GM21723 (cell line): ENCODE results near the gene DND1.
"Not testable (repeated sequence)": the region's sequence is repeated elsewhere in the genome, so short reads cannot be mapped to it uniquely, and the experiment has no call there.

Experiments
- ATAC-seq: cut with Tn5 transposase; IDR thresholded peaks from one replicate; pipeline ENCODE4 v1.9.1; 2021; ENCODE audit warnings: mild to moderate bottlenecking, moderate library complexity; ENCODE audit not compliant: unreplicated experiment

Gene DND1

DNA sequence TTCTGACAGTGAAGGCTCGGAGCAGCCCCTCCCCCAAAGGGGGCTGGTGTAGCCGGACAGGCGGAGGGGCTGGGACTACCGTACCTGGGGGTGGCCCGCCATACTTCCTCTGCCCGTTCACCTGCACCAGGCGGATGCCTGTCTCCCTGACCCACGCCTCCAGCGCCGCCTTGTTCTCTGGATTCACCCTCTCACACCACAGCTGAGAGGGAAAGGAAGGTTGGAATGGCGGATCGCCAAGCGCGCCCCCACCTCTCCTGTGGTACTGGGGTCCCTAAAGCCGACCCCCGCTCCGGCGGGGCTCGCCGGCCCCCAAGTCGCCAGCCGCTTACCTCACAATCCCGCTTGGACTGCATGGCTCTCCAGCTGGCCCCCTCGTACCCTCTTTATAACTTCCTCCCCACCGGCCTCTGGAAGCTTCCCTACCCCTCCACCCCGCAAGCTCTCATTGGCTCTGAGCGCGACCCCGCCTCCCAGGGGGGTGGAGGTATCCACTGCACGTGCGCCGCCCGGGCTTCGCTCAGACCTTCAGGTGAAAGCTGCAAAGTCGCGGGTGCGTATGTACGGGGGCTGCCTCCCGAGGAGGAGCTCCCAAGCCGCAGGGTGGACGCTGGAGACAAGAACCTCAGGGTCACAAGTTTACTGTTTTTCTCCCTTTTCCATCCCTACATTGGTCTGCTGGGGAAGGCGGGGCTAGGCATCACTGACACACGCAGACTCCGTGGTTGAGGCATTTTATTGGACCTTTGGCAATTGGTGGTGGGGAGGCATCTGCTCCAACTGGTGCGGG is at the start of gene DND1:
TSS of gene DND1 (minus strand) at position 390 of the 790 bp plus-strand sequence. CDS start at position 356, 34 bp downstream.
- no peak for ATAC-seq

DNA sequence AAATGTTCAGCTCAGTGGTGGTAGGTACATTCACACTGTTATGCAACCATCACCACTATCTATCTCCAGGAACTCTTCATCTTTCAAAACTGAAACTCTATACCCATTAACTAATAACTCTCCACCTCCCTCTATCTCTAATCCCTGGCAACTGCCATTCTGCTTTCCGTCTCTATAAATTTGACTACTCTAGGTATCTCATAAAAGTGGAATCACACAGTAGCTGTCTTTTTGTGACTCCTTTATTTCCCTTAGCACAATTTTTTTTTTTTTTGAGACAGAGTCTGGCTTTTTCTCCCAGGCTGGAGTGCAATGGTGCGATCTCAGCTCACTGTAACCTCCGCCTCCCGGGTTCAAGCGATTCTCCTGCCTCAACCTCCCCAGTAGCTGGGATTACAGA is 48.0 kb upstream of the DND1 start:
- not testable (repeated sequence) for ATAC-seq

DNA sequence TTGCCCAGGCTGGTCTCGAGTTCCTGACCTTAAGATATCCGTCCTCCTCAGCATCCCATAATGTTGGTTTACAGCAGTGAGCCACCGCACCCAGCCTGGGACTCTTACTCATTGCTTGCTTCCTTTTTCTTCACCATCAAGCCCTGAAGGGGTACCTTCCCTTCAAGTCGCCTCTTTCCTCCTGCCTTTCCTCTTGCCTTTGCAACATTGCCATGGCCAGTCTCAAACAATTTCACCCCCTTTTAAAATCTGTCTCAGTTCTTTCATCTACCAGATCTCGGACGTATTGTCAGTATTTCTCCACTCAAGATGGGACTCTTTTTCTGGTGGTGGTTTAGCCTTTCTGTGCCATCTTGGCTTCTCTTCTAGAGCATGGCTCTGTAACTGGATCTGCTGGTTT is 47.4 kb upstream of the DND1 start:
- ATAC-seq: peak; percentile 14

DNA sequence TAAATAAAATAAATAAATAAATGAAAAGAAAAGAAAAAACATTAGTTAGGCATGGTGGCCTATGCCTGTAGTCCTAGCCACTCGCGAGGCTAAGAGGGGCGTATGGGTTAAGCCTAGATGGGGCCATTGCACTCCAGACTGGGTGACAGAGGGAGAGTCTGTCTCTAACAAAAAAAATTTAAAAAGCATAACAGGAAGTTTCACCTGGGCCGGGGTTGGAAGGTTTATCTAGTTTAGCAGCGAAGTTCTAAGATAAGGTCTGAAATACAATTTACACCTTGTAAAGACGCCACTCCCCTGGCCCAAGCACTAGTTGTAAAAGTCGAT is 44.9 kb upstream of the DND1 start:
- ATAC-seq: no peak

GRCh38 chr5:140716238-140716637 is 42.9 kb upstream of the DND1 start:
- ATAC-seq: not testable (repeated sequence)

GRCh38 chr5:140713562-140714094 is 40.3 kb upstream of the DND1 start:
- no peak for ATAC-seq

GRCh38 chr5:140711794-140712193 is 38.4 kb upstream of the DND1 start:
- no peak for ATAC-seq

GRCh38 chr5:140710899-140711552 is 37.6 kb upstream of the DND1 start:
- ATAC-seq: peak; percentile 93

- ATAC-seq: not testable (repeated sequence)
Measured at GRCh38 chr5:140708787-140709186, 35.4 kb upstream of the DND1 start.

GRCh38 chr5:140707812-140708211 is 34.4 kb upstream of the DND1 start:
- ATAC-seq: no peak

GRCh38 chr5:140700177-140701144 is 27.1 kb upstream of the DND1 start, which contains the start of gene ZMAT2:
ZMAT2 (plus strand) TSS chr5:140700447; CDS start chr5:140700461, 14 bp downstream.
- peak; percentile 99 for ATAC-seq

GRCh38 chr5:140696891-140697492 is 23.6 kb upstream of the DND1 start:
- no peak for ATAC-seq

GRCh38 chr5:140694276-140694675 is 20.9 kb upstream of the DND1 start:
- ATAC-seq: no peak

DNA sequence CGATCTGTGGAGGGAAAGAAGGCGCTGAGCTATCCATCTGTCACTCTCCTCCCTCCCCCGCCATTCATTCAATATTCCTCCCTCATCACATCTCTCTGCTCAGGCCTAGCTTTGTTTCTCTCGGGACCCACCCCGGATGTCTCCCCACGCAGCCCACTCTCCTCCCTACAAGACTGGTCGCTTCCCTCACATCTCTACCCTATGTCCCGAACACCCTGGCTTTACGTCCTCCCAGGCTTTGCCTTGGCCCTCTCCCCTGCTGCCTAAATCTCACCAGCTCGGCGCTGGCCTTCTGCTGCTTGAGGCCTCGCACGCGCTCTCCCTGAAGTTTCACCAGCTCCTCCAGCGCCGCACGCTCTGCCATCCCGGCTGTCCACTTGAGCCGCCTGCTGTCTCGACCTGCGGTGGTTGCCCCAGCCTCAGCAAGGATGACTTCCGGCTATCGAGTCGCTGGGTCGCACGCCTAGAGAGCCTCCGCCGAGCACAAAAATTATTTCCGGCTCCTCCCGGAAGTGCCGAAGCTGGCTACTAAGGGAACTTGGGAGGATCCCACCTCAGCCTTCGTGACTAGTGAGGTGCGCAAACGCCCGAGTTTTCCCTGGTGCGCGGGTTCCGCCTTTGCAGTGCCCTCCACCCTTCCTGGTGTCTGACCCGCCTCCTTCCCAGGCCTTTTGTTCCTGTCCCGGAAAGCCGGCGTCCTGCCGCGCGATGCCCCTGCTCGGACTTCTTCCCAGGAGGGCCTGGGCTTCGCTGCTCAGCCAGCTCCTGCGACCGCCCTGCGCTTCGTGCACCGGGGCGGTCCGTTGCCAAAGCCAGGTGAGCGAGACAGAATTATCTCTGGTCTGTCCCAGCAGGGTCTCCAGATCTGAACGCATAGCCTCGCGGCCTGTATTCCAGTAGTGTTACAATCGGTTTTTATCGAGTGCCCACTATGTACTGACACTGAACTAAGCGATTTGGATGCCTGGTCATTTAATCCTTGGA is 17.9 kb upstream of the DND1 start, which contains the start of the genes HARS1 and HARS2:
TSS of gene HARS1 (minus strand) at position 430 of the 984 bp plus-strand sequence. CDS start at position 364, 66 bp downstream.
TSS of gene HARS2 (plus strand) at position 515 of the 984 bp plus-strand sequence. CDS start at position 709, 194 bp downstream.
- ATAC-seq: peak; percentile 95

DNA sequence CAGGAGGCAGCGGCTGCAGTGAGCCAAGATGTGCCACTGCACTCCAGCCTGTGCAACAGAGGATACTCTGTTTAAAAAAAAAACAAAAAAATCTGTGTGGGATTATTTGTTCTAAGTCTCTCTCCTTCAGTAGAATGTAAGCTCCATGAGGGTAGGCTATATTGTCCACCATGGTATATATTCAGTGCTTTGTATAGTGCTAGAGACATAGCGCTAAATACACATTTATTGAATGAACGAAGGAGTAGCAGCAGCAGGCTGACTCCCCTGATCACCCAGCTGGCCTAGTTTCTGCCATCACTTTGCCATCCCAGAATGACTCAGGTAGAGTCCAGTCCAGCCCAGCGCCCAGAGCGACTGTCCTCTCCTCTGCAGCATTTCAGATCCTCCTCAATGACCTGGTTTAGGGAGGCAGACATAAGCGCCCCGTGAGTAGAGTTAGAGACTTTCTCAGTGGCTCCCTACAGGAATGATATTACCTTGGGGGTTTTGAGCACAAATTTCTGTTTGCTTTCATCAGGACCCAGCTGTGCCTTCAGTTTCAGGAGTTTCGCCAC is 17.1 kb upstream of the DND1 start:
- ATAC-seq: no peak

GRCh38 chr5:140678993-140679392 is 5.6 kb upstream of the DND1 start:
- no peak for ATAC-seq

GRCh38 chr5:140677947-140678346 is 4.6 kb upstream of the DND1 start:
- ATAC-seq: no peak

DNA sequence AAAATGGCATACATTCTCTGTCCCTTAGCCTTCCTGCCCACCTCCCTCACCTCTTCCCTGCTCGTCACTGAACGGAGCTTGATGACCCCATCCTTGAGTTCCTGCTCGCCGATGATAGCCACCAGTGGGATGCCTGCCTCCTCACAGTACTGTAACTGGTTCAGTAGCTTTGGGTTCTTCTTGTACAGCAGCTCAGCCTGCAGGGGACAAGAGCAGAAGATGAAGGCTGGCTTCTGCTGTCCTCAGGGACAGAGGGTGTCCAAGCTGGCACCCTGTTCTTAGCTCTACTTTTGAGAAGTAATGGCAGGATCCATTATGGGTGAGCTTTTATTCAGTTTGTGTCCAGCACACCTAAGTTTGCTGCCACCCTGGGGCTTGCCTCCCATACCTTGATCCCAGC is 1.3 kb upstream of the DND1 start:
- no peak for ATAC-seq

DNA sequence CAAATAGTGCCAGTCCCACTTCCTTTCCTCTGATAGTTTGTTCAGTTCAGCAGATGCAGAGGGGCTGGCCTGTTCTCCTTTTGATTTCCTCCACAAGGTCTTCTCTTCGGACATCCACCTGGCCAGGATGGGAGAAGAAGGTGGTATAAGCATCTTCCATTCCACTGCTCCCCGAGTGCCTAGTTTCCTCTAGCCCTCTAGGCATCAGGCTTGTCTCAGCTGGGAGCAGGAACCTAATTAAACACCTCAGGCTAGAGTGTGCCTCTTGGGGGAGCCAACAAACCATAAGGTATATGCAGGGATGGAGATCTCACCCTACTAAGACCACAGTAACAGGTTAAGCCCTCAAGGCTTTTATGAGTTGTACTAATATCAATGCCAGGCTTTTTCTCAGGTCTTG is 835 bp upstream of the DND1 start:
- no peak for ATAC-seq
